ENCODE measurements around the gene KLHL24. TPM values are rescaled to one million over a fixed set of nuclear protein-coding genes. Genes with fewer than 3 reads are reported as not detected.

KLHL24 gene, protein sequence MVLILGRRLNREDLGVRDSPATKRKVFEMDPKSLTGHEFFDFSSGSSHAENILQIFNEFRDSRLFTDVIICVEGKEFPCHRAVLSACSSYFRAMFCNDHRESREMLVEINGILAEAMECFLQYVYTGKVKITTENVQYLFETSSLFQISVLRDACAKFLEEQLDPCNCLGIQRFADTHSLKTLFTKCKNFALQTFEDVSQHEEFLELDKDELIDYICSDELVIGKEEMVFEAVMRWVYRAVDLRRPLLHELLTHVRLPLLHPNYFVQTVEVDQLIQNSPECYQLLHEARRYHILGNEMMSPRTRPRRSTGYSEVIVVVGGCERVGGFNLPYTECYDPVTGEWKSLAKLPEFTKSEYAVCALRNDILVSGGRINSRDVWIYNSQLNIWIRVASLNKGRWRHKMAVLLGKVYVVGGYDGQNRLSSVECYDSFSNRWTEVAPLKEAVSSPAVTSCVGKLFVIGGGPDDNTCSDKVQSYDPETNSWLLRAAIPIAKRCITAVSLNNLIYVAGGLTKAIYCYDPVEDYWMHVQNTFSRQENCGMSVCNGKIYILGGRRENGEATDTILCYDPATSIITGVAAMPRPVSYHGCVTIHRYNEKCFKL
- total RNA-seq, result 180 TPM

DNA sequence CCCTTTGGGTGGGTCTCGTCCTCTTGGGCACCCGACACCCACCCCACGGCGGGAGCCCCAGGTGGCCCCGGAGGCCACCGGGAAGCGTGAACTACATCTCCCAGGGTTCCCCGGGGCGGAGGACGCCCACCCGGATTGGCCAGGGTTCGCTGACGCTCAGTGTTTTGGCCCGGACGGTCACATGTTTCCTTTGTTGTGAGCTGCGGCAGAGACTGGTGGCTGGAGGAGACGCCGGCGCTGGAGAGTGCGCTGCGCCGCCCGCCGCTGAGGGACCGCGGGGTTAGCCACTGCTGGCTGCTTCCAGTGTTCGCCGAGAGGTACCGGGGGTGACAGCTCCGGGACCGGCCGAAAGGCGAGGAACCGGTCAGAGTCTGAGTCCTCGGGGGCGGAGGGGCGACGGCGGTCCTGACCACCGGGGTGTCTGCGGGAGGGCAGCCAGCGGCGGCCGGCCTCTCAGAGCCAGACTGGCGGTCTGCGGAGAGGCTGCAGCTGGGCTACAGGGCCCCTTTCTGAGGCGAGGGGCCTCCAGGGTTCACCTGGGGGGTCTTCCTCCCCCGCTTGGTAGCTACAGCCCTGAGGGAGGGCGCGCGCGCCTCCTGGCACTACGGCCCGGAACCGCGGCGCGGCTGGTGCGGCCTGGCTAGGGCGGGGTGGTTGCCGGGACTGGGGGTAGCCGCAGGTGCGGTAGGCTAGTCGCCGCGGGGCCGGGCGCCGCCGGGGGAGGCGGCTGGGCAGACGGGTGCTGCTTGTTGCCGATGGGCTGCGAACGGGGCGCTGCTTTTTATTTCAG lies at the start of gene KLHL24:
KLHL24 (plus strand) TSS at position 193 of the 790 bp plus-strand sequence. CDS start 14,734 bp downstream, outside the sequence.

DNA sequence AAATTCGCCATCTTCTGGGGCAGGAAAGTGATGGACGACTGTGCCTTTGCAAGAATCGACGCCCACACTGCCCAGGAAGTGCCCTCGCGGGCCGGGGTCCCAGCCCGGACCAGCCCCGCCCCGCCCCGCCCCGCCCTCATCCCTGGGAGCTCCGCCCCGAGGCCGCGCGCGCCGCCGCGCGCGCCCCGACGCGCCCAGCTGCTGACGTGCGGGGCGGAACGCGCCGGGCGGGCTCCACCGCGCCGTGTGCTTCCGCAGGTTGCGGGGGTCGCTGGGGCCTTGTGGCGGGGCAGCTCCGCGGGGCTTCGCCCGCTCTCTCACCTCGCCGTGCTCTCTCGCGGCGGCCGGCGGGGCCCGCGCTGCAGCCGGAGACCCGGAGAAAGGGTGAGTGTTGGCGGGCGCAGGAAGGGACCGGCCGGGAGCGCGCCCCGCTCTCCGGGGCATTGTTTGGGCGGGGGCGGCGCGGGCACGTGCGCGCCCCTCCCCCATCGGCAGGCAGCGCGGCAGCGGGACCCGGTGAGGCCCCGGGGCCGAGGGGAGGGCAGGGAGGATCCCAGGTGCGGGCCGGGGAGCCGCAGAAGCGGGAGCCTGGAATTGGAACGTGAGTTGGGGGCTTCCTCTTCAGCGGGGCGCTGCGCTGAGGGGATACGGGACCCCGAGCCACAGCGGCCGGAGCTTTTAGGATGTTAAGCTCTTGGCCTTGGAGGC lies 62.3 kb downstream of the KLHL24 start, which contains the start of gene YEATS2:
YEATS2 (plus strand) TSS at position 188 of the 708 bp plus-strand sequence. CDS start 17,366 bp downstream, outside the sequence.

Other genes starting within 250 kb of the KLHL24 start
- 60.9 TPM for gene MCF2L2, start 207.0 kb upstream of the KLHL24 start, total RNA-seq
- 1.4 TPM for gene KLHL6, start 79.9 kb upstream of the KLHL24 start, total RNA-seq
- 52.4 TPM for gene YEATS2, start 62.2 kb downstream of the KLHL24 start, total RNA-seq
- gene MAP6D1, start 190.0 kb downstream of the KLHL24 start, total RNA-seq, result 9.9 TPM
- gene PARL, start 249.3 kb downstream of the KLHL24 start, total RNA-seq, result 26.3 TPM

All from diencephalon (tissue), 1 donor.